WERI-Rb-1 (cell line): ENCODE data around the gene ADGRD2.
A peak's percentile ranks its signal among the peaks of the same experiment; 100 is the strongest.

Experiments used
- DNase-seq: peaks from one replicate; pipeline ENCODE4 v3.0.0-alpha.2; 2020
- H3K27ac ChIP-seq: fragments of 250-450 bp; sonication (Bioruptor Pico); 2 replicates; pipeline ENCODE4 v1.5.1; 2020; ENCODE audit warnings: mild to moderate bottlenecking, moderate library complexity
- H3K27me3 ChIP-seq: fragments of 250-450 bp; sonication (Bioruptor Pico); 2 replicates; pipeline ENCODE4 v1.5.1; 2021; ENCODE audit warnings: mild to moderate bottlenecking, low read depth, moderate library complexity; ENCODE audit not compliant: insufficient read depth, severe bottlenecking
- H3K36me3 ChIP-seq: fragments of 250-450 bp; sonication (Bioruptor Pico); 2 replicates; pipeline ENCODE4 v1.5.1; 2020; ENCODE audit warnings: mild to moderate bottlenecking, moderate library complexity
- H3K4me3 ChIP-seq: 2 replicates; pipeline ENCODE4 v1.5.1; 2011; ENCODE audit warnings: low read depth, mild to moderate bottlenecking, control low read depth, low read length
- H3K9me3 ChIP-seq: fragments of 250-450 bp; sonication (Bioruptor Pico); 2 replicates; pipeline ENCODE4 v1.5.1; 2021; ENCODE audit warnings: mild to moderate bottlenecking, moderate library complexity; ENCODE audit not compliant: severe bottlenecking
- TF ChIP-seq, protein P1 (sequence below): IDR thresholded peaks from 2 replicates; pipeline ENCODE4 v1.5.1; 2011; ENCODE audit warnings: low read depth, mild to moderate bottlenecking, control low read depth, inconsistent platforms, low read length

ADGRD2 gene

DNA sequence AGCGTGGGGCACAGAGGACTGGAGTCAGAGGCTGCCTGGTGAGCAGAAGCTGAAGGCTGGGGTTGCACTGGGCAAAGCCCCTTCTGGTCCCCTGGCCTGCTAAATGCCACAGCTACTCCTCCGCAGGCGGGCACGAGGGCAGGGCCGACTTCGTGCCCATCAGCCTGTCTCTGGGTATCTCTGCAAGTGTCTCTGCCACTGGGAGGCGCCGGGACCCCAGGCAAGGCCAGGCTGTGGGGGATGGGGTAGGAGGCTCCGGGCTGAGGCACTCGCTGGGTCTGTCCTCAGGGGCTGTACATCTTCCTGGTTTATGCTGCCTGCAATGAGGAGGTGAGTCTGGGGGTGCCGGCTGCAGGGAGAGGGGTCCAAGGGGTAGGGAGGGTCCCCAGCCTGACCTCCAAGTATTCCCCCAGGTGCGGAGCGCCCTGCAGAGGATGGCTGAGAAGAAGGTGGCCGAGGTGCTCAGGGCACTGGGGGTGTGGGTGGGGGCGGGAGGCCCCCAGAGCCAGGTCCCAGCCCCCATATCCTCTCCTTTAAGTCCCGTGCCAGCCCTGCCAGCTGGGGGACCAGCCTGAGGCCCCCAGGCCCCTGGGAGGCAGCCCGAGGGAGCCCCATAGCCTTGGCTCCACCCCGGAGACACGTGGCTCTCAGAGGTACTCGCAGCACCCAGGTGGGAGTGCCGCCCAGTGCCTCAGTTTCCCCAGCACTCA lies 25.1 kb downstream of the ADGRD2 start:
- Histone ChIP-seq H3K27me3 (no peaks in the 10 kb centered on the region), H3K27ac (no peak overlapping the region), H3K36me3 (no peaks in the 10 kb centered on the region), H3K9me3 (no peaks in the 10 kb centered on the region), H3K4me3 (no peak overlapping the region)
- TF ChIP-seq, protein P1, sequence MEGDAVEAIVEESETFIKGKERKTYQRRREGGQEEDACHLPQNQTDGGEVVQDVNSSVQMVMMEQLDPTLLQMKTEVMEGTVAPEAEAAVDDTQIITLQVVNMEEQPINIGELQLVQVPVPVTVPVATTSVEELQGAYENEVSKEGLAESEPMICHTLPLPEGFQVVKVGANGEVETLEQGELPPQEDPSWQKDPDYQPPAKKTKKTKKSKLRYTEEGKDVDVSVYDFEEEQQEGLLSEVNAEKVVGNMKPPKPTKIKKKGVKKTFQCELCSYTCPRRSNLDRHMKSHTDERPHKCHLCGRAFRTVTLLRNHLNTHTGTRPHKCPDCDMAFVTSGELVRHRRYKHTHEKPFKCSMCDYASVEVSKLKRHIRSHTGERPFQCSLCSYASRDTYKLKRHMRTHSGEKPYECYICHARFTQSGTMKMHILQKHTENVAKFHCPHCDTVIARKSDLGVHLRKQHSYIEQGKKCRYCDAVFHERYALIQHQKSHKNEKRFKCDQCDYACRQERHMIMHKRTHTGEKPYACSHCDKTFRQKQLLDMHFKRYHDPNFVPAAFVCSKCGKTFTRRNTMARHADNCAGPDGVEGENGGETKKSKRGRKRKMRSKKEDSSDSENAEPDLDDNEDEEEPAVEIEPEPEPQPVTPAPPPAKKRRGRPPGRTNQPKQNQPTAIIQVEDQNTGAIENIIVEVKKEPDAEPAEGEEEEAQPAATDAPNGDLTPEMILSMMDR, result peak; percentile 81
- peak; percentile 80 for DNase-seq

DNA sequence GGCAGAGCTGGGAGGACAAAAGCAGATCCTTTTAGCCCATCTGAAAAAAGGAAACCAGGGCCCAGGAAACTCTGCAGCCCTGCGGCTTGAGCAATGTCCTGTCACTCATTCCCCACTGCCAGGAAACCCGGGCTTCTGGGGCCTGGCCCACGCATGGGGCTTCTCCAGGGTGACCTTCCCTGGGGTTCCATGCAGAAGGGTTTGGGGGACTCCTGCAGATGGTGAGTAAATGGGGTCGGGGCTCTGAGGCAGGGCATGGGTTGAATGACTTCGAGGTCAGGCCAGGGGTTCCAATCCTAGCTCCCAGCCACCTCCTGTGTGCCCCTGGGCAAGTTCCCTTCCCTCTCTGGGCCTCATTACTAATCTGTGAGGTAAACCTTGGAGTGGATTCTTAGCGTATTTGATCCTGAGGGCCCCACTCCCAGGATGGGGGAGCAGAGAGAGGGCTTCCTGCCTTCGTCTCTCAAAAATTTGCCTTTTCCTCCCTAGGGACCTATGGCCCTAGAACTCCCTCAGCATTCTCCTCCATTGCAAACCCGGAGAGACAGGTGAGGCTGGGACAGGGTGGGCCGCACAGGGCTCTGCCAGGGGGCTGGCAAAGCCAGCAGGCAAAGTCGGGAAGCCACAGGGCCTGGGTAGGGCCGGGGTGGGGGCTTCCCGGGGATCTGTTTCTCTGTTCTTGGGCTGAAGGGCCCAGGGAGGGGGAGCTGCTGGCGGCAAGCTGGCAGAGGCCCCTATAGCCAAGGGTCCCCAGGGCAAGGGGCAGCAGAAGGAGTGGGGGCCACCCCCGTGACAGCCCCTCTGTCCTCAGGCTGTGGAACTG lies 25.8 kb downstream of the ADGRD2 start:
- DNase-seq, result no peak
- H3K27me3 ChIP-seq, result no peaks in the 10 kb centered on the region
- TF ChIP-seq, protein P1, result no peak
- no peak overlapping the region for H3K4me3 ChIP-seq
- no peak overlapping the region for H3K27ac ChIP-seq
- H3K9me3 ChIP-seq, result no peaks in the 10 kb centered on the region
- no peaks in the 10 kb centered on the region for H3K36me3 ChIP-seq

DNA sequence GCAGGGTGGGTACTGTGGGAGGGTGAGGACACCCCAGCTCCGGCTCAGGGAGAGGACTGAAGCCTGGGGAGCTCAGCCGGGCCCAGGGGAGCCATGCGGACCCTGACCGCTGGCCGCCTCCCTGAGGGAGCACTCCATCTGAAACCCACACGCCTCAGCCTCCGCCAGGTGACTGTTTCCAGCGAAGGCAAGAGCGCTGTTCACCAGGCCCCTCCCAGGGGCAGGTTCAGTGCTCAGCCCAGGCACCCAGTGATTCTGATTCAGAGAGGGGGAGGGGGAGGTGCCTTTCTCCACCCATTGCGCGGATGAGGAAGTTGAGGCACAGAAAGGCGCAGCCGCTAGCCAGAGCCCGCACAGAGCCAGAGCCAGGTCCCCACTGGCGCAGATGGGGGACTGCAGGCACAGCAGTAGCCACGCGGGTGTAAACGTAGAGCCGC lies 27.0 kb downstream of the ADGRD2 start:
- no peaks in the 10 kb centered on the region for H3K27me3 ChIP-seq
- no peak overlapping the region for H3K27ac ChIP-seq
- H3K9me3 ChIP-seq, result no peaks in the 10 kb centered on the region
- H3K36me3 ChIP-seq, result no peaks in the 10 kb centered on the region
- TF ChIP-seq, protein P1, result no peak
- H3K4me3 ChIP-seq, result no peak overlapping the region
- DNase-seq, result no peak

DNA sequence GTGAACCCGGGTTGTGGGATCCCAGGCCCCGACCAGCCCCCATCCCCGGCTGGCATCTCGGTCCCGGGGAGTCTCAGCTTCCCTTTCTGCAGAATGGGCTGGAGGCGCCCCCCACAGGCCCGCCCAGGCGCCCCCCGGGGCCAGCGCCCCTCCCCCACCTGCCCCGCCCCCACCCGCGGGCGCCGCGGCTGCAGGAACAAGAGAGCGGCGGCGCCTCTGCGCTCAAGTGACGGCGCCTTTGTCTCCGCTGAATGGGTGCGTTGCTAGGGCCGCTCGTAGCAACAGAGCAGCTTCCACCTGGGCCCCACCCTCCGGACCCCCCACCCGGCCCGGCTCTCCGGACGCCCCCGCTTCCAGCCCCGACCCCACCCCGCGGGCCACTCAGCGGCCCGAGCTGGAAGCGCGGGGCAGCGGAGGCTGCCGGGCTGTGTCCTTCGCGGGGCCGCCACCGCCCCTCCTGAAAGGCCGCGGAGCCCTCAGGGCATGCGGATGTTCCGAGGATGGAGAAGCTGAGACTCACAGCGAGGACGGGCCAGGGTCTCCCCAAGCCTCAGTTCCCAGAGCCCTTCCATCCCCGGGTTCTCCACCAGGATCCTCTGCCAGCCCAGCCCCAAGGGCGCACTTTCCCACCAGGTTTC lies 27.5 kb downstream of the ADGRD2 start:
- no peaks in the 10 kb centered on the region for H3K36me3 ChIP-seq
- no peak overlapping the region for H3K27ac ChIP-seq
- TF ChIP-seq, protein P1, result no peak
- H3K27me3 ChIP-seq, result no peaks in the 10 kb centered on the region
- no peak for DNase-seq
- no peak overlapping the region for H3K4me3 ChIP-seq
- no peaks in the 10 kb centered on the region for H3K9me3 ChIP-seq

DNA sequence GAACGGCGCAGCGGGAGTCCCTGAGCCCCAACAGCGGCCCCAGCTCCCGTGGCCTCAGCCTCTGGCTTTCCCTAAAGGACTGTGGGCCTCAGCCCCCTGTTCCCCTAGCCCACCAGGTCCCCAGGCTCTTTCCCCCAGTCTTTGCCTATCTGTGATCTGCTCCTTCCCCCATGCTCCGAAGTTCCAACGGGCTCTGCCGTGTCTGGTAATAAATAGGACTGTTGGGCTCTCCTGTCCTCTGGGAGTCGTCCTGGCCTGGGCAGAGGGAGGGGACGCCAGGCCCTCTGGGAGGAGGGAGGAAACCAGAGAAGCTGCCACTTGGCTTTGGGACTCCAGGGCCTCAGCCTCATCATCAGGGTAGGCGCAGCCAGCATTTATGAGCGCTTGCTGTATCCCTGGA lies 28.1 kb downstream of the ADGRD2 start:
- Histone ChIP-seq H3K27ac (no peak overlapping the region), H3K9me3 (no peaks in the 10 kb centered on the region), H3K4me3 (no peak overlapping the region), H3K27me3 (no peaks in the 10 kb centered on the region), H3K36me3 (no peaks in the 10 kb centered on the region)
- TF ChIP-seq, protein P1, result no peak
- no peak for DNase-seq
